ENCODE results near the gene CEP290.
A peak's percentile ranks its signal among the peaks of the same experiment; 100 is the strongest.
"Not testable (repeated sequence)": the region's sequence is repeated elsewhere in the genome, so short reads cannot be mapped to it uniquely, and the experiment has no call there.

The CEP290 gene

DNA sequence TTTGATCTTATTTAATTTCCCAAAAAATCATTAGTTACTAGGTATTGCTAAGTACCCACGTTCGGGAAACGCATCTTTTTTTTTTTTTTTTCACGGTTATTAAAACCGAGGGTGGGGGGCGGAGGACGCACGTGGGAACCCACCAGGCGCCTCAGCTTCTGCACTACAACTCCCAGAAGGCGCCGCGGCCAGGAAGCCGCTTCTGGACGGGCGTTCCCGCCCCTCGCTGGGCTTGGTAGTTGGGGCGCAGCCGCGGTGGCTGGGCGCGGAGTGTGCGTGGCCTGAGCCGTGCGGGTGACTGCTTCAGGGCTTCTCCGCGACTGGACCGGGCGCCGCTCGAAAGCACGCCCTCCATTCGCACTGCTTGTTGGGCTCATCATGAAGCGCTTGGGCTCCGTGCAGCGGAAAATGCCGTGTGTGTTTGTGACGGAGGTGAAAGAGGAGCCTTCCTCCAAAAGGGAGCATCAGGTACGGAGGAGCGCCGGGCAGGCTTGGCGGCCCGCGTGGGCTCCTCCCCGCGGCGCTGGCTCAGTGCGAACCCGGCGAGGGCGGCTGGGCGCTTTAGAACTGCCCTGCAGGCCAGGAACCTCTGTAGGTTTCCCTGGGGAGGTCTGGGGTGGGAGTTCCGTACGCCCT lies 106.5 kb downstream of the CEP290 start:
- peak; percentile 81 for DNase-seq

DNA sequence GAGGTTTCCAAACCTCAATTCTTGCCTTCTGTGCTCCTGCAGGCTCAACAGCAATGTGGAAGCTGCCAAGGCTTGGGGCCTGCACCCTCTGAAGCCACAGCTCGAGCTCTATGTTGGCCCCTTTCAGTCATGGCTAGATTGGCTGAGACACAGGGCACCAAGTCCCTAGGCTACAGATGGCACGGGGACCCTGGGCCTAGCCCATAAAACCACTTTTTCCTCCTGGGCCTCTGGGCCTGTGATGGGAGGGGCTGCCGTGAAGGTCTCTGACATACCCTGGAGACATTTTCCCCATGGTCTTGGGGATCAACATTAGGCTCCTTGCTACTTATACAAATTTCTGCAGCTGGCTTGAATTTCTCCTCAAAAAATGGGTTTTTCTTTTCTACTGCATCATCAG lies 110.7 kb downstream of the CEP290 start:
- not testable (repeated sequence) for DNase-seq

DNA sequence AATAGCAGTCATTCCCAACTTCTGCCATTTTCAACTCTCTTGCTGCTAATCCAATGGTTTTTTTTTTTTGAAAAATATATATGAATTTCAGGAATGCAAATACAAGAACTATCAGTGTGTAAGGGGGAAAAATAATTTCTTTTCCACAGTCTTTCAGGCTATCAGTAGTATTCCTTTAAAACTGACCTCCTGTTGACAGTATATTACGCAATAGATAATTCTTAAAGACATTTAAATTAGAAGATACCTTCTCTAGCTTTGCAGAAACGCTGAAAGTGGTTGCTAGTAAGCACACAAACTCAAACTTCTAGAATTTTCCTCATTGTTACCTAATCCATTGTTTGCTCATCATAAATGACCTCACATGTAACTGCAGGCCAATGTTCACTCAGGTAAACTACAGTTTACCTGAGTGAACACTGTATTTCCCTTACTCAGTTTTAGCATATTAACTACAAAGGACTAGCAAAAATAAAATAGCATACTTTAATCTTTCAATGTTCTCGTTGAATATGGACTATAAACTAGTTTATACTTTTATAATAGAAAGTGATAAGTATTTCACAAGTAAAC lies 112.7 kb downstream of the CEP290 start, which contains the start of gene C12orf50:
TSS of gene C12orf50 (minus strand) at position 309 of the 573 bp plus-strand sequence. CDS start 2,439 bp downstream, outside the sequence.
- DNase-seq: no peak

DNA sequence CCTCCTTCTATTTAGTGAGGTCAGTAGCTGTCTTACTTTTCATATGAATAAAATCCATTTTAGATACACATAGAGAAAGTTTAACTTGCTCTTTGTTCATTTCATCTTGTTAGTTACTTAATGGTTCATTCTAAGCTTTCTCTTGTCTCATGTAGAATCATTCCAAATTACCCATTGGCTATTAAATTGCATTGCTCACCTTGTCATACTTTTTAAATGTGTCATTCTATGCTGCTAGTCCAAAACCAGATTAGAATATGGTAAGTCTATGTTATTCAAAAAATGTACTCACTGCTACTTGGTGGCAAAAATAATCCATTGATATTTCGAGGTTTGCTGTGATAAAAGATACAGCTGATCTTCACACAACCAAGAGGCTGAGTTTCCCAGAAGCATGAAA lies 115.7 kb downstream of the CEP290 start:
- no peak for DNase-seq

DNA sequence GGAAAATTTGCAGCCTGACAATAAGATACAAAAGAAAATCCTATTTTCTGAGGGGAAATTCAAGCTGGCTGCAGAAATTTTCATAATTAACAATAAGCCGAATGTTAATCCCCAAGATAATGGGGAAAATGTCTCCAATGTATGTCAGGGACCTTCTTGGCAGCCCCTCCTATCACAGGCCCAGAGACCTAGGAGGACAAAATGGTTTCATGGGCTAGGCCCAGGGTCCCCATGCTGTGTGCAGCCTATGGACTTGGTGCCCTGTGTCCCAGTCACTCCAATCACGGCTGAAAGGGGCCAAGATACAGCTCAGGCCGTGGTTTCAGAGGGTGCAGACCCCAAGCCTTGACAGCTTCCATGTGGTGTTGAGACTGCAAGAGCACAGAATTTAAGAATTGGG lies 123.9 kb downstream of the CEP290 start:
- no peak for DNase-seq

DNA sequence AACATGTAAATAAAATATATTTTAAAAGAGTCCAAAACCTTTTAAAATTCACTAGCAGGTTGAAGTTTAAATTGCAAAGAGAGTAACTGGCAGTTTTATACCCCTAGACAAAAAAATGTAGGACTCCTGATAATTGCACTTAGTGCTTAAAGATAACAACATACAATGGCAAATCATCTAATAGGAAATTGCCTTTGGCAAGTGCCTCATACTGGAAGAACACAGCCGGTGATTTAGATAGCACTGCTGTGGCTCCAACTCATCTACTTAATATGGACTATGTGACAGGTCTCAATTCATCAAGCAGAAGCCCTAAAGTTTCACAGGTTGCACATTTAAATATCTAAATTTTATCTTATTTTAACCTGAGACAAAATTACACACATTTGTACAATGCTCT lies 126.1 kb downstream of the CEP290 start:
- DNase-seq: no peak

DNA sequence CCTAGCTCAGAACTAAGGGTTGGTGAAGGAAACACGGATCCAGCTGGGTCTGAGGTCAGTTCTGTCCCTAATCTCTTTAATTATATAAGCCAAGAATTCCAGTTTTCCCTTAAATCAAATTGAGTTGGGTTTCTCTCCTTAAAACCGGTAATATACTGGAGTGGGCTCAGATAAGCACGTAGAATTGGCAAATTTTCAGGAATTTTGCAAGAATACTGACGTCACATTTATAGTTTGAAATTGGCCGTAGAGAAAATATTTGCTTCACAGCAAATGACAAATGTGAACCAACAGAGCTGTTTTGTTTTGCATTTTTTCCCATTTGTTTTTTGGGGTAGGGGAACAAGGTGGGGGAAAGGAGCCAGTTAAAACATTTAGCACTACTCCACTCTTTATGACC lies 130.1 kb downstream of the CEP290 start:
- no peak for DNase-seq

DNA sequence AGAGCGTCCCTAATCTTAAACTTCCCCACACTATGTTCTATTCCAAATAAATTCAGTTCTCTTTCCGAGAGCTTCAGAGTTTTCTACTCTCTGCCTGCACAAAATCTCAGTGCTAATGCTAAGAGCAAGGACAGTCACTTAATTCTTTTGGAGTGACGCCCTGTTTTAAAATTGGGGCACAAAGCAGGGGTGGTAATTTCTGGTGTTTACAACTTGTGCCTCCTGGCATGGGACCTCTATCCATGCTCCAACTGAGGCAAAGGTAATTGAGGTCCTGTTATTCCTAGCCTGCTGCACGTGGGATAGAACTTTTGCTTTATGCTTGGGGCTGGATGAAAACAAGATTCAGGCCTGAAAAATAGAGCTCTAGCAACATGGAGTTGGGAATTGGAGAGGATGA lies 135.5 kb downstream of the CEP290 start:
- no peak for DNase-seq

DNA sequence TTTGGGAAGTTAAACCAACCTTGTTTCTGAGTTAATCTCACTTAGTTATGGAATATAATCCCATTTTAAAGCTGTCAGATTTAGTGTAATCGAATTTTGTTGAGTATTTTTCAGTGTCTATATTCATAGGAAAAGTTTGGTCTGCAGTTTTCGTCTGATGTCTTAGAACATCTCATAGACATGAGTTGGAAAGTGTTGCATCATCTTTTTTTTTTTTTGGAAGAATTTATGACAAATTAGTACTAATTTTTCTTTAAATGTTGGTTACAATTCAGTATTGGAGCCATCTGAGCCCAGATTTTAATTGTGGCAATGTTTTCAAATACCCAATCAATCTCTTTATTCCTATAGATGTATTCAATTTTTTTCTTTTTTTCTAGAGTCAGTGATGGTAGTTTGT lies 140.6 kb downstream of the CEP290 start:
- no peak for DNase-seq
